PC-3 (cell line): ENCODE data around the gene GEMIN5. TPM values are rescaled to one million over a fixed set of nuclear protein-coding genes. Genes with fewer than 3 reads are reported as not detected.

Source experiments
- ATAC-seq: fragments of 200-7000 bp; cut with Tn5 transposase; 2 replicates; pipeline ENCODE4 v1.9.1; 2020; ENCODE audit warnings: mild to moderate bottlenecking, moderate library complexity
- BruUV-seq: library from RNA; stranded (reverse); fragments of 400-500 nt; replicated peaks from 2 replicates; lab custom pipeline; 2021; lab: Mats Ljungman, UMichigan
- CTCF ChIA-PET: fragments of 300-600 bp; sonication (Branson Sonifier 250); formaldehyde crosslinking; loops from one replicate; lab custom pipeline; 2022; ENCODE audit warnings: antibody characterized with exemption; lab: Charles Lee
- POLR2A ChIA-PET: fragments of 300-600 bp; sonication (Branson Sonifier 250); formaldehyde crosslinking; loops from one replicate; lab custom pipeline; 2022; ENCODE audit warnings: antibody characterized with exemption; ENCODE audit not compliant: unreplicated experiment; lab: Charles Lee
- DNase-seq: peaks from one replicate; pipeline ENCODE4 v3.0.0-alpha.2; 2015
- H2AFZ ChIP-seq: fragments of 300-600 bp; sonication (generic); 2 replicates; pipeline ENCODE4 v1.6.0; 2016; ENCODE audit warnings: antibody characterized with exemption, low read length
- H3F3A ChIP-seq: fragments of 300-600 bp; sonication (generic); one replicate; pipeline ENCODE4 v1.6.0; 2017; ENCODE audit warnings: antibody characterized with exemption, low read length, control low read depth, mild to moderate bottlenecking; ENCODE audit not compliant: unreplicated experiment
- H3K27ac ChIP-seq: fragments of 300-600 bp; sonication (generic); 2 replicates; pipeline ENCODE4 v1.5.1; 2016; ENCODE audit warnings: mild to moderate bottlenecking, low read length
- H3K27me3 ChIP-seq: fragments of 300-600 bp; sonication (generic); 2 replicates; pipeline ENCODE4 v1.6.1; 2016; ENCODE audit warnings: low read length, mixed read lengths
- H3K36me3 ChIP-seq: fragments of 300-600 bp; sonication (generic); 2 replicates; pipeline ENCODE4 v1.6.1; 2016; ENCODE audit warnings: low read depth, mixed run types, low read length, mixed read lengths
- H3K4me1 ChIP-seq: fragments of 300-600 bp; sonication (generic); 2 replicates; pipeline ENCODE4 v1.5.1; 2016; ENCODE audit warnings: low read length; ENCODE audit not compliant: insufficient read depth
- H3K4me2 ChIP-seq: fragments of 300-600 bp; sonication (generic); 2 replicates; pipeline ENCODE4 v1.6.0; 2016; ENCODE audit warnings: low read length
- H3K4me3 ChIP-seq: fragments of 300-600 bp; sonication (generic); 2 replicates; pipeline ENCODE4 v1.5.1; 2016; ENCODE audit warnings: mild to moderate bottlenecking, low read length, mixed read lengths
- H3K79me2 ChIP-seq: fragments of 300-600 bp; sonication (generic); 2 replicates; pipeline ENCODE4 v1.6.1; 2017; ENCODE audit warnings: low read length, mixed read lengths
- H3K9ac ChIP-seq: fragments of 300-600 bp; sonication (generic); 2 replicates; pipeline ENCODE4 v1.6.0; 2016; ENCODE audit warnings: mild to moderate bottlenecking, low read length
- H3K9me2 ChIP-seq: fragments of 300-600 bp; sonication (generic); replicated peaks from 2 replicates; pipeline ENCODE4 v1.6.1; 2016; ENCODE audit warnings: mixed run types, low read length, mixed read lengths
- H3K9me3 ChIP-seq: fragments of 300-600 bp; sonication (generic); 2 replicates; pipeline ENCODE4 v1.6.1; 2016; ENCODE audit warnings: low read length, mixed read lengths
- H4K20me1 ChIP-seq: fragments of 300-600 bp; sonication (generic); 2 replicates; pipeline ENCODE4 v1.6.1; 2016; ENCODE audit warnings: low read length, mixed read lengths
- EZH2 ChIP-seq: fragments of 300-600 bp; sonication (generic); IDR thresholded peaks from one replicate; pipeline ENCODE4 v1.6.1; 2017; ENCODE audit warnings: antibody characterized with exemption, mild to moderate bottlenecking, low read length; ENCODE audit not compliant: unreplicated experiment
- EZH2phosphoT487 ChIP-seq: fragments of 300-600 bp; sonication (generic); IDR thresholded peaks from 2 replicates; pipeline ENCODE4 v1.6.1; 2018; ENCODE audit warnings: mild to moderate bottlenecking, antibody characterized with exemption, low read length, borderline replicate concordance
- intact Hi-C: fragments of 100-400 bp; cut with micrococcal nuclease; formaldehyde crosslinking; loops from 2 replicates; pipeline ENCODE4 v1.9.0; 2023
- total RNA-seq: library from RNA; depleted of rRNA; stranded (reverse); fragments of >200 nt; gene quantifications from 2 replicates; pipeline ENCODE4 v1.2.3, GENCODE V29; 2014
- TF ChIP-seq, protein P1 (sequence below): fragments of 300-600 bp; sonication (generic); conservative IDR thresholded peaks from 2 replicates; pipeline ENCODE4 v1.5.1; 2017; ENCODE audit warnings: antibody characterized with exemption, low read depth, mild to moderate bottlenecking, low read length

The GEMIN5 gene
- total RNA-seq, 1 experiment from 2014 or later: 19.8 TPM

DNA sequence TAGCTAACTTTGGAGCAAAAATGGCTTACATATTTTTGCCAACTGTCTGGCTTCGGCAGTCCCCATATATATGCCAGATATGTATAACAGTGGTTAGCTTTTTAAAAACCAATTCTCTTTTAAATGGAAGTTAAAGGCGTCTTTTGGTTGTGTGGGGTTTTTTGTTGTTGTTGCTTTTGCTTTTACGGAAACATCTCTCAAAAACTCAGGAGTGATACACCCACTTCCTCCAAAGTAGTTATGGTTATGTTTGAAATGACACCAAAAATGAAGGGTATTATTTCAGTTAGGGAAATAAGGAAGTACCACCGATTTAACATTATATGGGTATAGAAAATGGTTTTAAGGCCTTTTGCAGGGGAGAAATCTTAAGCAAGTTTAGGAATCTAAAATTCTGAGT, 77.2 kb downstream of the GEMIN5 start:
- no TSS peak for BruUV-seq
- Histone ChIP-seq H3K4me2 (peak overlapping the region; percentile 95), H3K9me2 (no peaks in the 10 kb centered on the region), H3K4me3 (peak overlapping the region; percentile 93; the same call in 1 of the 2 replicates), H3K4me1 (peaks cover 11% of the 10 kb centered on the region; the same call in 1 of the 2 replicates), H2AFZ (no peak overlapping the region), H3K79me2 (peaks cover 55% of the 10 kb centered on the region), H4K20me1 (no peaks in the 10 kb centered on the region), H3K36me3 (no peaks in the 10 kb centered on the region; the same call in 1 of the 2 replicates), H3K9me3 (no peaks in the 10 kb centered on the region), H3K27me3 (no peaks in the 10 kb centered on the region), H3K9ac (no peak overlapping the region), H3F3A (no peaks in the 10 kb centered on the region), H3K27ac (no peak overlapping the region)
- intact Hi-C loops: no loop called here
- POLR2A ChIA-PET: no interaction called here
- no peak for TF ChIP-seq EZH2phosphoT487
- TF ChIP-seq, protein P1, sequence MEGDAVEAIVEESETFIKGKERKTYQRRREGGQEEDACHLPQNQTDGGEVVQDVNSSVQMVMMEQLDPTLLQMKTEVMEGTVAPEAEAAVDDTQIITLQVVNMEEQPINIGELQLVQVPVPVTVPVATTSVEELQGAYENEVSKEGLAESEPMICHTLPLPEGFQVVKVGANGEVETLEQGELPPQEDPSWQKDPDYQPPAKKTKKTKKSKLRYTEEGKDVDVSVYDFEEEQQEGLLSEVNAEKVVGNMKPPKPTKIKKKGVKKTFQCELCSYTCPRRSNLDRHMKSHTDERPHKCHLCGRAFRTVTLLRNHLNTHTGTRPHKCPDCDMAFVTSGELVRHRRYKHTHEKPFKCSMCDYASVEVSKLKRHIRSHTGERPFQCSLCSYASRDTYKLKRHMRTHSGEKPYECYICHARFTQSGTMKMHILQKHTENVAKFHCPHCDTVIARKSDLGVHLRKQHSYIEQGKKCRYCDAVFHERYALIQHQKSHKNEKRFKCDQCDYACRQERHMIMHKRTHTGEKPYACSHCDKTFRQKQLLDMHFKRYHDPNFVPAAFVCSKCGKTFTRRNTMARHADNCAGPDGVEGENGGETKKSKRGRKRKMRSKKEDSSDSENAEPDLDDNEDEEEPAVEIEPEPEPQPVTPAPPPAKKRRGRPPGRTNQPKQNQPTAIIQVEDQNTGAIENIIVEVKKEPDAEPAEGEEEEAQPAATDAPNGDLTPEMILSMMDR: no peak
- DNase-seq (no peak), ATAC-seq (no peak)
- CTCF ChIA-PET: no interaction called here

DNA sequence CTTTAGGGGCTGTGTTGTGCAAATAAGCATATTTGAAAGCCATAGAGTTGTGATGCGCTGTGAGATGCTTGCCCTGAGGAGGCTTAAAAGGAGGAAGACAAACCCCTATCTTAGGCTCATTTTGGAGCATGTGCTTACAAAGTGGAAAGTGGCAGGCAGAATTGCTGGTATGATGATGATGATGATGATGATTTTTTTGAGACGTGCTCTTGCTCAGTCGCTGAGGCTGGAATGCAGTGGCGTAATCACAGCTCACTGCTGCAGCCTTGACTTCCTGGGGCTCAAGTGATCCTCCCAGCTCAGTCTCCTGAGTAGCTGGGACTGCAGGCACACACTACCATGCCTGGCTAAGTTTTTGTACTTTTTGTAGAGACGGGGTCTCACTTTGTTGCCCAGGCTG, 77.9 kb downstream of the GEMIN5 start:
- Histone ChIP-seq H4K20me1 (no peaks in the 10 kb centered on the region), H3K79me2 (peaks cover 55% of the 10 kb centered on the region), H3K9me3 (no peaks in the 10 kb centered on the region), H3K4me2 (peak overlapping the region; percentile 95), H3F3A (no peaks in the 10 kb centered on the region), H3K36me3 (no peaks in the 10 kb centered on the region; the same call in 1 of the 2 replicates), H3K9ac (peak overlapping the region; percentile 81; the same call in 1 of the 2 replicates), H3K4me3 (peak overlapping the region; percentile 93), H3K9me2 (no peaks in the 10 kb centered on the region), H2AFZ (no peak overlapping the region), H3K27ac (no peak overlapping the region), H3K4me1 (peaks cover 11% of the 10 kb centered on the region; the same call in 1 of the 2 replicates), H3K27me3 (no peaks in the 10 kb centered on the region)
- POLR2A ChIA-PET: interaction anchor here (0.6 kb wide), 1 partner anchor 177 kb away, joined by 15 read pairs; no protein-coding TSS in a partner anchor
- DNase-seq: peak; percentile 13
- no peak for ATAC-seq
- CTCF ChIA-PET: interaction anchor here (0.6 kb wide), 1 partner anchor 90 kb away, joined by 5 read pairs; no protein-coding TSS in a partner anchor
- intact Hi-C loops: no loop called here
- TF ChIP-seq, protein P1: no peak
- TF ChIP-seq EZH2phosphoT487 (no peak), EZH2 (no peak)
- BruUV-seq: no TSS peak
